SJSA1 (cell line): ENCODE data around the gene NOL12. TPM values are rescaled to one million over a fixed set of nuclear protein-coding genes. Genes with fewer than 3 reads are reported as not detected.

ENCODE experiments used
- total RNA-seq: library from RNA; depleted of rRNA; stranded (reverse); fragments of >200 nt; shearing (Covaris generic); gene quantifications from 2 replicates; pipeline ENCODE4 v1.2.3, GENCODE V29; 2014; rRNA removed

NOL12 gene
- total RNA-seq, 1 experiment from 2014 or later = 38.0 TPM

Other genes with a start within 250 kb of the NOL12 start
- not detected in 2 replicates for gene MFNG, start 200.0 kb upstream of the NOL12 start, total RNA-seq
- 14.6 and 40.7 TPM in 2 replicates for gene CARD10, start 166.9 kb upstream of the NOL12 start, total RNA-seq
- 21.5 and 22.3 TPM in 2 replicates for gene CDC42EP1, start 125.9 kb upstream of the NOL12 start, total RNA-seq
- gene LGALS2, start 106.3 kb upstream of the NOL12 start, total RNA-seq = not detected in 2 replicates
- 22.6 and 34.9 TPM in 2 replicates for gene GGA1, start 77.5 kb upstream of the NOL12 start, total RNA-seq
- 8.2 and 13.6 TPM in 2 replicates for gene SH3BP1, start 46.7 kb upstream of the NOL12 start, total RNA-seq
- gene PDXP, start 27.6 kb upstream of the NOL12 start, total RNA-seq = 47.1 and 47.7 TPM in 2 replicates
- 5,490 and 8,922 TPM in 2 replicates for gene LGALS1, start 10.7 kb upstream of the NOL12 start, total RNA-seq
- gene TRIOBP, start 10.7 kb downstream of the NOL12 start, total RNA-seq = 90.4 and 92.5 TPM in 2 replicates
- gene GCAT, start 121.6 kb downstream of the NOL12 start, total RNA-seq = 54.7 and 60.9 TPM in 2 replicates
- gene GALR3, start 137.0 kb downstream of the NOL12 start, total RNA-seq = not detected in 2 replicates
- 43.8 and 71.2 TPM in 2 replicates for gene ANKRD54, start 158.0 kb downstream of the NOL12 start, total RNA-seq
- 204 and 252 TPM in 2 replicates for gene EIF3L, start 163.1 kb downstream of the NOL12 start, total RNA-seq
- 37.8 and 61.1 TPM in 2 replicates for gene MICALL1, start 220.0 kb downstream of the NOL12 start, total RNA-seq